ENCODE measurements around the gene PIK3R1.

DNA sequence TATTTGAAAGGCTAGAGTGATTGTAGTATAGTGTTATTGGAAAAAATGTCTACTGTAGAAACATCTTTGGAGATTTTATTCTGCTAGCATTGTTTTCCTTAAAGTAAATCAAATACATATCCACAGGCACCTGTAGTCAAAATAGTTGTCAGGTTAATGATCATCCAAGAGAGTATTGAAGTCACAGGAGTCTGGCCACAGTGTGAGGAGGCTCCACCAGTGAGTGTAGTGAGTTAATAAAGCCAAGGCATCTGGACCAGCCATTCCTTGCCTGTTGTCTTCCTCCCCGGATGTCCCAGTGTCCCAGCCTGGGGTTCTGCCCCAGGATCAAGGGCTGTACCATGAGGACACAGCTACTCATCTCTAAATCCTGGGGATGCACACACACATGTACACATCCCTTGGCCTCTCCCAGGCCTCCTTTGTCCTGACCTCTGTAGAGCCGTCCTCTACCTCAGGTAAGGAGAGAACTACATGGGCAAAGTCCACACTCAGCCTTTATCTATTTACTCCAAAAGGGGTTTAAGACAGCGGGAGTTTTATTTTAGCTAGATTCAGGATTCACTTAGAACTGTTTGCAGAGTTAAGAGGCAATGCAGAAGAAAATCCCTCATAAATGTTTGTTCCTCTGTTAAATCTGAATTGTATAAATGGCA lies 3.7 kb downstream of the PIK3R1 start:
- TF ChIP-seq, protein P1, sequence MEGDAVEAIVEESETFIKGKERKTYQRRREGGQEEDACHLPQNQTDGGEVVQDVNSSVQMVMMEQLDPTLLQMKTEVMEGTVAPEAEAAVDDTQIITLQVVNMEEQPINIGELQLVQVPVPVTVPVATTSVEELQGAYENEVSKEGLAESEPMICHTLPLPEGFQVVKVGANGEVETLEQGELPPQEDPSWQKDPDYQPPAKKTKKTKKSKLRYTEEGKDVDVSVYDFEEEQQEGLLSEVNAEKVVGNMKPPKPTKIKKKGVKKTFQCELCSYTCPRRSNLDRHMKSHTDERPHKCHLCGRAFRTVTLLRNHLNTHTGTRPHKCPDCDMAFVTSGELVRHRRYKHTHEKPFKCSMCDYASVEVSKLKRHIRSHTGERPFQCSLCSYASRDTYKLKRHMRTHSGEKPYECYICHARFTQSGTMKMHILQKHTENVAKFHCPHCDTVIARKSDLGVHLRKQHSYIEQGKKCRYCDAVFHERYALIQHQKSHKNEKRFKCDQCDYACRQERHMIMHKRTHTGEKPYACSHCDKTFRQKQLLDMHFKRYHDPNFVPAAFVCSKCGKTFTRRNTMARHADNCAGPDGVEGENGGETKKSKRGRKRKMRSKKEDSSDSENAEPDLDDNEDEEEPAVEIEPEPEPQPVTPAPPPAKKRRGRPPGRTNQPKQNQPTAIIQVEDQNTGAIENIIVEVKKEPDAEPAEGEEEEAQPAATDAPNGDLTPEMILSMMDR (optimal IDR thresholded peaks at IDR 0.05 in 1 of 3, IDR thresholded peaks at IDR 0.05 in 1 of 3, conservative IDR thresholded peaks at IDR 0.05 in 1 of 3; ENCODE audit: extremely low read depth in 1 of 3, insufficient read depth in 2 of 3, low read length in 3 of 3): no peak
- TF ChIP-seq EZH2 (IDR thresholded peaks at IDR 0.05; ENCODE audit: low read length): no peak

Measured in keratinocyte (primary cell).